ENCODE data around the gene NEO1. TPM values are rescaled to one million over a fixed set of nuclear protein-coding genes. Genes with fewer than 3 reads are reported as not detected.

Gene NEO1
- total and polyA plus RNA-seq, 9 of the 15 experiments (the other 6 are each of a cell fraction or from before 2014, with no cell fraction given): 0.08 to 1.7 (median 0.48) TPM

- no peak for FAIRE-seq
- H3K36me3 ChIP-seq (ENCODE audit: control insufficient read depth, insufficient read depth, low read length): no peaks in the 10 kb centered on the region
- no TSS peak for BruUV-seq (replicated peaks)
- H3K9ac ChIP-seq (ENCODE audit: insufficient read depth in 1 of 2, low read depth in 2 of 2, low read length in 2 of 2): no peak overlapping the region
- no peaks in the 10 kb centered on the region for H3K9me1 ChIP-seq (ENCODE audit: control insufficient read depth, insufficient read depth, low read length)
- ATAC-seq: no peak
- intact Hi-C loops (cut with micrococcal nuclease) (no loop called here), in situ Hi-C loops (cut with MboI) (no loop called here)
- no peak overlapping the region for H3K4me3 ChIP-seq
- no peaks in the 10 kb centered on the region for H3K4me1 ChIP-seq (replicated peaks in 1 of 2; ENCODE audit: control insufficient read depth in 2 of 2, insufficient read depth in 2 of 2, low read length in 2 of 2)
- ChIA-PET POLR2A (no interaction called here), CTCF (ENCODE audit: low intra/inter-chr PET ratio) (no interaction called here)
- 1% methylated on average over 7 of the region's 7 CpGs for WGBS (ENCODE audit: insufficient coverage, low coverage, missing lambda C conversion rate)
- TF ChIP-seq PHTF2 (CRISPR knock-in tag; IDR thresholded peaks at IDR 0.05) (no peak), ZNF175 (CRISPR knock-in tag; IDR thresholded peaks at IDR 0.05; ENCODE audit: low read depth) (no peak), SUPT5H (IDR thresholded peaks at IDR 0.05) (no peak), XRCC3 (IDR thresholded peaks at IDR 0.05) (no peak), NR2F6 (CRISPR knock-in tag; IDR thresholded peaks at IDR 0.05) (no peak), FOXO4 (CRISPR knock-in tag; IDR thresholded peaks at IDR 0.05) (no peak), ZBTB7A (IDR thresholded peaks at IDR 0.05; ENCODE audit: borderline replicate concordance, control insufficient read depth, low read depth, low read length) (no peak)
- H3K4me2 ChIP-seq (ENCODE audit: insufficient read depth, low read length): no peak overlapping the region
- no peaks in the 10 kb centered on the region for H3K79me2 ChIP-seq (ENCODE audit: control insufficient read depth, insufficient read depth, low read length)
- no peaks in the 10 kb centered on the region for H3K9me3 ChIP-seq (replicated peaks; ENCODE audit: control insufficient read depth, insufficient read depth, low read depth, low read length)
- peaks cover 2 to 51% of the 10 kb centered on the region in 2 experiments; a peak in 3 of 5 replicates for H3K27me3 ChIP-seq (ENCODE audit: control insufficient read depth in 2 of 2, insufficient read depth in 2 of 2, low read length in 2 of 2)
- H2AFZ ChIP-seq (ENCODE audit: low read depth, low read length): no peak overlapping the region
- H4K20me1 ChIP-seq (replicated peaks; ENCODE audit: control insufficient read depth, insufficient read depth, low read length): peaks cover 5% of the 10 kb centered on the region; the same call in 1 of the 2 replicates
- H3K27ac ChIP-seq (ENCODE audit: extremely low read depth, low read depth, low read length): no peak overlapping the region
- no peak for DNase-seq (ENCODE audit: extremely low read depth in 1 of 4, low spot score in 3 of 4)
Measured at GRCh38 chr15:73336756-73337155, 284.5 kb downstream of the NEO1 start.
